ENCODE data around the gene CCDC117. TPM values are rescaled to one million over a fixed set of nuclear protein-coding genes. Genes with fewer than 3 reads are reported as not detected.
A peak's percentile ranks its signal among the peaks of the same experiment; 100 is the strongest.

CCDC117 gene
- total and polyA plus RNA-seq, 5 donors from 2014 or later, result 14.7 to 25.2 (median 16.1) TPM

DNA sequence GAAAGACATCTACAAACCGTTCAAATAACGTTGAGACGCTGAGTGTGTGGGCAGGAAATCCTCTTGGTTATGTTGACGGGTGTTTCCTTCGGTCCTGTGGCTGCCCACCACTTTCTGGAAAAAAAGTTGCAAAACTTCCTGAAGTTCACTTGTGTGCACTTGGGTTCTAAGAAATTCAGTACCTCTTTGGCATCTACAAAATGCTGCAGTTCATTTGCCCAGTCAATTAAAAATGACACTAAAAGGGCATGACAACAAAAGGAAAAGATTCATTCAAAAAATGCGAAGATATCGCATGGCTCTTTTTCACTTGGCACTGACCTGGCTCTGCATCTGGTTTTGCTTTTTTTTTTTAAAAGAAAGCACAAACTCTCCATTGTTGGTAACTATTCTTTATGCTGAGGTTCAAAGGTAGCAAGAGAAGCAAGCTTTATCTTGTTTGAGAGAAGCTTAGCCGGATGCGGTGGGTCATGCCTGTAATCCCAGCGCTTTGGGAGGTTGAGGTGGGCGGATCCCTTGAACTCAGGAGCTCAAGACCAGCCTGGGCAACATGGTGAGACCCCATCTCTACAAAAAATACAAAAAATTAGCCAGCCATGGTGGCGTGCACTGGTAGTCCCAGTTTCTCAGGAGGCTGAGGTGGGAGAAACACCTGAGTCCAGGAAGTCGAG, 38.5 kb downstream of the CCDC117 start:
- Histone ChIP-seq H3K27ac (ENCODE audit: insufficient read depth, low read length, poor library complexity, severe bottlenecking) (peak overlapping the region; percentile 64), H3K27me3 (ENCODE audit: control insufficient read depth, insufficient read depth, low read length) (no peaks in the 10 kb centered on the region), H3K36me3 (ENCODE audit: control insufficient read depth, insufficient read depth, low read length) (peaks cover 3% of the 10 kb centered on the region), H3K9me3 (ENCODE audit: control insufficient read depth in 2 of 2, low read length in 2 of 2) (no peaks in the 10 kb centered on the region), H3K4me1 (ENCODE audit: control insufficient read depth, insufficient read depth, low read length, poor library complexity, severe bottlenecking) (peaks cover 32% of the 10 kb centered on the region), H3K4me3 (ENCODE audit: low read depth, low read length) (peak overlapping the region; percentile 78)
- Mint-ChIP-seq H3K27ac (peak overlapping the region; percentile 76 to 91 (median 80)), H3K4me3 (peak overlapping the region; percentile 59 to 87 (median 86)), H3K9me3 (no peaks in the 10 kb centered on the region), H3K36me3 (peaks cover 22% of the 10 kb centered on the region), H3K27me3 (no peaks in the 10 kb centered on the region), H3K4me1 (peaks cover 18 to 54% (median 33%) of the 10 kb centered on the region in 4 donors)
- DNase-seq (peak in 1 of 3 donors; percentile 75), ATAC-seq (ENCODE audit: low read depth in 2 of 2) (peak; percentile 23 to 48)

DNA sequence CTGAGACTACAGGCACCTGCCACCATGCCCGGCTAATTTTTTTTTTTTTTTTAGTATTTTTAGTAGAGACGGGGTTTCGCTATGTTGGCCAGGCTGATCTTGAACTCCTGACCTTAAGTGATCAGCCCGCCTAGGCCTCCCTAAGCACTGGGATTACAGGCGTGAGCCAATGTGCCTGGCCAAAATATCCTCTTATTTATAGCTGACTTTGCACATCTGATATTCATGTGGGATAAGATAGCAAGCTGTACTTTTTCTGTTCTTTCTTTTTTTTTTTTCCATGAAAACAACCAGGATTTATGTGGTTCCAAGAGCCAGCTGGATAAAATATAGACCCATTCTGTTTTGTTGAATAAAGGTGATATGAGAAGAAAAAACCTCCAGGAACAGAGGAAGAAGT, 40.0 kb downstream of the CCDC117 start:
- Histone ChIP-seq H3K4me1 (ENCODE audit: control insufficient read depth, insufficient read depth, low read length, poor library complexity, severe bottlenecking) (peaks cover 32% of the 10 kb centered on the region), H3K27ac (ENCODE audit: insufficient read depth, low read length, poor library complexity, severe bottlenecking) (peak overlapping the region; percentile 64), H3K9me3 (ENCODE audit: control insufficient read depth in 2 of 2, low read length in 2 of 2) (no peaks in the 10 kb centered on the region), H3K27me3 (ENCODE audit: control insufficient read depth, insufficient read depth, low read length) (no peaks in the 10 kb centered on the region), H3K4me3 (ENCODE audit: low read depth, low read length) (no peak overlapping the region), H3K36me3 (ENCODE audit: control insufficient read depth, insufficient read depth, low read length) (peaks cover 3% of the 10 kb centered on the region)
- H3K4me1 Mint-ChIP-seq, result peaks cover 18 to 56% (median 33%) of the 10 kb centered on the region in 4 donors
- ATAC-seq (ENCODE audit: low read depth in 2 of 2), result no peak
- H3K36me3 Mint-ChIP-seq, result peaks cover 22% of the 10 kb centered on the region
- H3K9me3 Mint-ChIP-seq, result no peaks in the 10 kb centered on the region
- DNase-seq, result no peak
- H3K27me3 Mint-ChIP-seq, result no peaks in the 10 kb centered on the region
- peak overlapping the region; percentile 48 to 91 (median 78) for H3K27ac Mint-ChIP-seq
- peak overlapping the region in 3 of 4 donors; percentile 85 to 87 (median 86) for H3K4me3 Mint-ChIP-seq

- Mint-ChIP-seq H3K27ac (peak overlapping the region in 1 of 3 donors; percentile 91), H3K9me3 (no peaks in the 10 kb centered on the region), H3K4me3 (no peak overlapping the region), H3K27me3 (no peaks in the 10 kb centered on the region), H3K36me3 (peaks cover 21% of the 10 kb centered on the region), H3K4me1 (peaks cover 18 to 60% (median 35%) of the 10 kb centered on the region in 4 donors)
- H3K27me3 ChIP-seq (ENCODE audit: control insufficient read depth, insufficient read depth, low read length), result no peaks in the 10 kb centered on the region
- no peak for DNase-seq
- ATAC-seq (ENCODE audit: low read depth in 2 of 2), result no peak
- no peaks in the 10 kb centered on the region for H3K9me3 ChIP-seq (ENCODE audit: control insufficient read depth in 2 of 2, low read length in 2 of 2)
- peaks cover 42% of the 10 kb centered on the region for H3K4me1 ChIP-seq (ENCODE audit: control insufficient read depth, insufficient read depth, low read length, poor library complexity, severe bottlenecking)
- H3K27ac ChIP-seq (ENCODE audit: insufficient read depth, low read length, poor library complexity, severe bottlenecking), result no peak overlapping the region
- H3K36me3 ChIP-seq (ENCODE audit: control insufficient read depth, insufficient read depth, low read length), result peaks cover 3% of the 10 kb centered on the region
- H3K4me3 ChIP-seq (ENCODE audit: low read depth, low read length), result no peak overlapping the region
Observed at GRCh38 chr22:28813772-28814518, 41.5 kb downstream of the CCDC117 start.

DNA sequence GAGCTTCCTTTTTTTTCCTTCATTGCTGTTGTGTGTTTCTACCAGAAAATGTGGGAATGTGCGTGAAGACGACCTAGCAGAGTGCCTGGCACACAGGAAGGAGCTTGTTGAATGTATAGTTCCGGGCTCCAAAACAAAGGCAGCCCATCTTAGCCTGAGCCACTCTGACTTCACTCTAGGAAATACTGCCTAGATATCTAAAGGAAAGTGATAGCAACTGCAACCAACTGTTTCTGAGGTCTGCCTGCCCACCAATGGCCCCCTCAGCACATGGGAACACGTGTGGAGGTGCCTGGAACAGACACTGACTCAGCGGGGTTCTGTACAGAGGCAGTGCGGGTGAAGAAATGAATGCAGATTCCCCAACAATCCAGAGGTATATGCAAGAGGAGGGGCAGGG, 42.6 kb downstream of the CCDC117 start:
- DNase-seq (no peak), ATAC-seq (ENCODE audit: low read depth in 2 of 2) (no peak)
- peak overlapping the region in 1 of 4 donors; percentile 30 for H3K4me3 Mint-ChIP-seq
- H3K27ac Mint-ChIP-seq, result peak overlapping the region in 2 of 3 donors; percentile 59 to 74
- Histone ChIP-seq H3K27me3 (ENCODE audit: control insufficient read depth, insufficient read depth, low read length) (no peaks in the 10 kb centered on the region), H3K4me1 (ENCODE audit: control insufficient read depth, insufficient read depth, low read length, poor library complexity, severe bottlenecking) (peaks cover 38% of the 10 kb centered on the region), H3K4me3 (ENCODE audit: low read depth, low read length) (no peak overlapping the region), H3K9me3 (ENCODE audit: control insufficient read depth in 2 of 2, low read length in 2 of 2) (no peaks in the 10 kb centered on the region), H3K27ac (ENCODE audit: insufficient read depth, low read length, poor library complexity, severe bottlenecking) (no peak overlapping the region), H3K36me3 (ENCODE audit: control insufficient read depth, insufficient read depth, low read length) (no peaks in the 10 kb centered on the region)
- peaks cover 16 to 52% (median 34%) of the 10 kb centered on the region in 4 donors for H3K4me1 Mint-ChIP-seq
- H3K27me3 Mint-ChIP-seq, result no peaks in the 10 kb centered on the region
- peaks cover 17% of the 10 kb centered on the region for H3K36me3 Mint-ChIP-seq
- no peaks in the 10 kb centered on the region for H3K9me3 Mint-ChIP-seq

GRCh38 chr22:28815729-28816128, 43.2 kb downstream of the CCDC117 start:
- ATAC-seq (ENCODE audit: low read depth in 2 of 2) (no peak), DNase-seq (no peak)
- H3K27me3 Mint-ChIP-seq, result no peaks in the 10 kb centered on the region
- Histone ChIP-seq H3K4me1 (ENCODE audit: control insufficient read depth, insufficient read depth, low read length, poor library complexity, severe bottlenecking) (peaks cover 32% of the 10 kb centered on the region), H3K9me3 (ENCODE audit: control insufficient read depth in 2 of 2, low read length in 2 of 2) (no peaks in the 10 kb centered on the region), H3K27ac (ENCODE audit: insufficient read depth, low read length, poor library complexity, severe bottlenecking) (no peak overlapping the region), H3K27me3 (ENCODE audit: control insufficient read depth, insufficient read depth, low read length) (no peaks in the 10 kb centered on the region), H3K36me3 (ENCODE audit: control insufficient read depth, insufficient read depth, low read length) (no peaks in the 10 kb centered on the region), H3K4me3 (ENCODE audit: low read depth, low read length) (no peak overlapping the region)
- H3K4me1 Mint-ChIP-seq, result peaks cover 16 to 46% (median 31%) of the 10 kb centered on the region in 4 donors
- H3K4me3 Mint-ChIP-seq, result peak overlapping the region in 1 of 4 donors; percentile 30
- no peaks in the 10 kb centered on the region for H3K9me3 Mint-ChIP-seq
- H3K27ac Mint-ChIP-seq, result peak overlapping the region in 1 of 3 donors; percentile 74
- H3K36me3 Mint-ChIP-seq, result peaks cover 17% of the 10 kb centered on the region

GRCh38 chr22:28817064-28817463, 44.6 kb downstream of the CCDC117 start:
- ATAC-seq (ENCODE audit: low read depth in 2 of 2) (no peak), DNase-seq (no peak)
- H3K27me3 Mint-ChIP-seq, result no peaks in the 10 kb centered on the region
- no peak overlapping the region for H3K27ac ChIP-seq (ENCODE audit: insufficient read depth, low read length, poor library complexity, severe bottlenecking)
- no peaks in the 10 kb centered on the region for H3K9me3 ChIP-seq (ENCODE audit: control insufficient read depth in 2 of 2, low read length in 2 of 2)
- H3K36me3 Mint-ChIP-seq, result peaks cover 17% of the 10 kb centered on the region
- H3K4me3 Mint-ChIP-seq, result no peak overlapping the region
- no peaks in the 10 kb centered on the region for H3K9me3 Mint-ChIP-seq
- no peaks in the 10 kb centered on the region for H3K36me3 ChIP-seq (ENCODE audit: control insufficient read depth, insufficient read depth, low read length)
- no peak overlapping the region for H3K4me3 ChIP-seq (ENCODE audit: low read depth, low read length)
- H3K4me1 Mint-ChIP-seq, result peaks cover 11 to 33% (median 21%) of the 10 kb centered on the region in 4 donors
- no peak overlapping the region for H3K27ac Mint-ChIP-seq
- H3K27me3 ChIP-seq (ENCODE audit: control insufficient read depth, insufficient read depth, low read length), result no peaks in the 10 kb centered on the region
- peaks cover 22% of the 10 kb centered on the region for H3K4me1 ChIP-seq (ENCODE audit: control insufficient read depth, insufficient read depth, low read length, poor library complexity, severe bottlenecking)

DNA sequence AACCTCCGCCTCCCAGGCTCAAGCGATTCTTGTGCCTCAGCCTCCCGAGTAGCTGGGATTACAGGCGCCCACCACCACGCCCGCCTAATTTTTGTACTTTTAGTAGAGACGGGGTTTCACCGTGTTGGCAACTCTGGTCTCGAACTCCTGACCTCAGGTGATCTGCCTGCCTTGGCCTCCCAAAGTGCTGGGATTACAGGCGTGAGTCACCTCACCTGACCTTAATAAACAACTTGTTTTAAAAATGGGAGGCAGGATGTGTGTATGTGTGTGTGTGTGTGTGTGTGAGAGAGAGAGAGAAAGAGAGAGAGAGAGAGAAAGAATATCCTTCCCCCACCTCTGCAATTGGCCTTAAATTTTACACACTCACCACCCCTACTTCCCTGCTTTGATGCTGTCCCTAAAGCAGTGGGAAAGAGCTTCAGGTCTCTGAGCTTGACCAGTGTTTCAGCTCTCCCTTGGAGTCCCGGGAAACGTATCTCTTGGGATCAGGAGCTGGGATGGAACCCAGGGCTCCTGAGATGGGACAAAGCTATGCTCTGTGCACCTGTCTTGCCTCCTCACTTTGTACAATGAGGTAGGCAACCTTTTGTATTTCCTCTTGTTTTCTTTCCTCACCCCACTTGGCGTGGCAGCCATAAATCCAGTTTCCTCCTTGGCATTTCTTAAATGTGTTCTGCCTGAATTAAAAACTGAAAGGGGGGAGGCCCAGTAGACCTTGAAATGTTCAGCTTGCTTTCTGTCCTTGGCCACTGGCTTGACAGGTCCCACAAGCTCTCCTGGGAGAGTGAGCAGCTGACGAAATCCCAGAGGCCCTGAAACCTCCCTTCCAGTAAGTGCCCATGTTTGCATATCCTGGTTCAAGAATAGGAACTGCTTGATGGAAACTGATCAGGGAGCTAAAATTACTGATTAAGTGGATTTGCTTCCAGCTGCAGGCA, 45.7 kb downstream of the CCDC117 start:
- H3K36me3 ChIP-seq (ENCODE audit: control insufficient read depth, insufficient read depth, low read length), result no peaks in the 10 kb centered on the region
- Mint-ChIP-seq H3K36me3 (peaks cover 12% of the 10 kb centered on the region), H3K9me3 (no peaks in the 10 kb centered on the region), H3K27ac (peak overlapping the region in 2 of 3 donors; percentile 69 to 76), H3K4me3 (no peak overlapping the region), H3K4me1 (peaks cover 10 to 31% (median 25%) of the 10 kb centered on the region in 4 donors), H3K27me3 (no peaks in the 10 kb centered on the region)
- peaks cover 27% of the 10 kb centered on the region for H3K4me1 ChIP-seq (ENCODE audit: control insufficient read depth, insufficient read depth, low read length, poor library complexity, severe bottlenecking)
- no peaks in the 10 kb centered on the region for H3K9me3 ChIP-seq (ENCODE audit: control insufficient read depth in 2 of 2, low read length in 2 of 2)
- H3K27me3 ChIP-seq (ENCODE audit: control insufficient read depth, insufficient read depth, low read length), result no peaks in the 10 kb centered on the region
- ATAC-seq (ENCODE audit: low read depth in 2 of 2) (no peak), DNase-seq (no peak)
- H3K27ac ChIP-seq (ENCODE audit: insufficient read depth, low read length, poor library complexity, severe bottlenecking), result no peak overlapping the region
- H3K4me3 ChIP-seq (ENCODE audit: low read depth, low read length), result no peak overlapping the region
